H1 (cell line): Measurements from ENCODE around the gene SLC38A2. TPM values are rescaled to one million over a fixed set of nuclear protein-coding genes. Genes with fewer than 3 reads are reported as not detected.

ENCODE experiments used
- ASH2L ChIP-seq: fragments of 200-600, 300-600 bp; sonication (generic); IDR thresholded peaks from one replicate; pipeline ENCODE4 v1.7.1; 2017; ENCODE audit warnings: low read length
- BACH1 ChIP-seq: IDR thresholded peaks from 2 replicates; pipeline ENCODE4 v1.6.1; 2012; ENCODE audit warnings: low read length, improper control_type of control experiment
- BRCA1 ChIP-seq: IDR thresholded peaks from 2 replicates; pipeline ENCODE4 v1.6.1; 2012; ENCODE audit warnings: low read depth, low read length, improper control_type of control experiment
- CREB1 ChIP-seq: IDR thresholded peaks from 2 replicates; pipeline ENCODE4 v1.6.1; 2012; ENCODE audit warnings: inconsistent platforms
- RBBP5 ChIP-seq: IDR thresholded peaks from 2 replicates; pipeline ENCODE4 v1.7.1; 2012; ENCODE audit warnings: low read depth, mild to moderate bottlenecking, inconsistent platforms, low read length, moderate library complexity, borderline replicate concordance
- SAP30 ChIP-seq: fragments of 300-600 bp; sonication (generic); IDR thresholded peaks from 2 replicates; pipeline ENCODE4 v1.7.1; 2012; ENCODE audit warnings: low read length, moderate library complexity, mild to moderate bottlenecking, inconsistent platforms; ENCODE audit not compliant: insufficient read depth, insufficient replicate concordance
- SP4 ChIP-seq: IDR thresholded peaks from 2 replicates; pipeline ENCODE4 v1.6.1; 2012; ENCODE audit warnings: low read length, inconsistent platforms
- polyA plus RNA-seq, 7 experiments: library from polyadenylated mRNA; depleted of rRNA in 3 of 7; stranded (reverse) in 5 of 7; unstranded in 2 of 7; fragments of >200 nt in 5 of 7; fragments of 200-250 nt in 2 of 7; gene quantifications; 1 replicate in 5 of 7; 2 replicates in 1 of 7; 4 replicates in 1 of 7; pipeline versions ENCODE4 v1.2.1 to v1.2.3, GENCODE V29; 2011 to 2013; ENCODE audit warnings: missing spikeins in 2 of 7, mixed read lengths in 2 of 7
- total RNA-seq: library from RNA; stranded (reverse); fragmentation: NEBNext Ultra II Directional; extraction: Animal tissue kit (Norgen Biotek cat#: 25700); gene quantifications from 2 replicates; pipeline ENCODE4 v1.2.1, GENCODE V29; 2021

Gene SLC38A2
- total and polyA plus RNA-seq, 2 of the 8 experiments (the other 6 are each of a cell fraction or from before 2014, with no cell fraction given), result 163 to 684 TPM

DNA sequence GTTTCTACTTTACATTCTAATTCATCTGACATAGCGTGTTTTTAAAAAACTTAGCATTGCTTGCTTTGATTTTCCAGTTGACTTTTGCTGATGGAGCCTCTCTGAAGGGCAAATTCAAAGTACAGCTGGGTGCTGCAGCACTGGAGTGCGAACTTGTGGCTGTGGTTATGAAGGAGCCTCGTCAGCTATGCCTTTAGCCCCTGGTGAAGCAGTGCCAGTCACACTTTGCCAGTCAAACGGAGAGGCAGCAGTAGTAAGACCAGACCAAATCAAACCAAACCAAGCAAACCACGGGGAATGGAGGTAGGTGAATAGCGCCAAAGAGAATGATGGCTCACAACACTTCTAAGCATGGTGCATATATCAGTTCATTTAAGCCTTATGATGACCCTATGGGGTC is 15.1 kb upstream of the SLC38A2 start (continued):
- TF ChIP-seq RBBP5 (no peak), BRCA1 (no peak), ASH2L (no peak), SAP30 (no peak), SP4 (no peak), CREB1 (no peak), BACH1 (no peak)
